GM21526 (cell line): ENCODE results near the gene LPCAT3.

Source experiments
- ATAC-seq: cut with Tn5 transposase; IDR thresholded peaks from one replicate; pipeline ENCODE4 v1.9.1; 2021; ENCODE audit warnings: moderate library complexity; ENCODE audit not compliant: unreplicated experiment, low FRiP score

LPCAT3 gene

GRCh38 chr12:7004287-7004803, 13.9 kb downstream of the LPCAT3 start:
- ATAC-seq = no peak

GRCh38 chr12:7001921-7002591, 16.2 kb downstream of the LPCAT3 start:
- ATAC-seq = no peak

GRCh38 chr12:6998715-6999451, 19.4 kb downstream of the LPCAT3 start:
- ATAC-seq = no peak

GRCh38 chr12:6996040-6996441, 22.2 kb downstream of the LPCAT3 start:
- ATAC-seq = no peak

- ATAC-seq = no peak
Observed at GRCh38 chr12:6987956-6988553, 30.2 kb downstream of the LPCAT3 start.

- ATAC-seq = no peak
Observed at GRCh38 chr12:6982532-6982931, 35.7 kb downstream of the LPCAT3 start.

GRCh38 chr12:6981152-6982052, 36.9 kb downstream of the LPCAT3 start:
- ATAC-seq = no peak

GRCh38 chr12:6980740-6981139, 37.5 kb downstream of the LPCAT3 start:
- ATAC-seq = no peak

- ATAC-seq = no peak
Observed at GRCh38 chr12:6980075-6980474, 38.2 kb downstream of the LPCAT3 start.

GRCh38 chr12:6979453-6979852, 38.8 kb downstream of the LPCAT3 start:
- no peak for ATAC-seq

- no peak for ATAC-seq
Observed at GRCh38 chr12:6979021-6979420, 39.3 kb downstream of the LPCAT3 start.

GRCh38 chr12:6978611-6979011, 39.7 kb downstream of the LPCAT3 start:
- ATAC-seq = no peak

- no peak for ATAC-seq
Observed at GRCh38 chr12:6978188-6978587, 40.1 kb downstream of the LPCAT3 start.

GRCh38 chr12:6977653-6978052, 40.6 kb downstream of the LPCAT3 start:
- ATAC-seq = no peak

- no peak for ATAC-seq
Observed at GRCh38 chr12:6975297-6976032, 42.8 kb downstream of the LPCAT3 start.

GRCh38 chr12:6974180-6974579, 44.1 kb downstream of the LPCAT3 start:
- ATAC-seq = no peak

GRCh38 chr12:6970096-6970527, 48.2 kb downstream of the LPCAT3 start:
- peak; percentile 26 for ATAC-seq

- ATAC-seq = no peak
Observed at GRCh38 chr12:6968426-6968825, 49.9 kb downstream of the LPCAT3 start.

GRCh38 chr12:6967651-6968100, 50.6 kb downstream of the LPCAT3 start:
- ATAC-seq = no peak

- no peak for ATAC-seq
Observed at GRCh38 chr12:6966351-6966750, 51.9 kb downstream of the LPCAT3 start.
